Measurements from ENCODE around the gene AURKAIP1.
"Not testable (repeated sequence)": the region's sequence is repeated elsewhere in the genome, so short reads cannot be mapped to it uniquely, and the experiment has no call there.

The AURKAIP1 gene

DNA sequence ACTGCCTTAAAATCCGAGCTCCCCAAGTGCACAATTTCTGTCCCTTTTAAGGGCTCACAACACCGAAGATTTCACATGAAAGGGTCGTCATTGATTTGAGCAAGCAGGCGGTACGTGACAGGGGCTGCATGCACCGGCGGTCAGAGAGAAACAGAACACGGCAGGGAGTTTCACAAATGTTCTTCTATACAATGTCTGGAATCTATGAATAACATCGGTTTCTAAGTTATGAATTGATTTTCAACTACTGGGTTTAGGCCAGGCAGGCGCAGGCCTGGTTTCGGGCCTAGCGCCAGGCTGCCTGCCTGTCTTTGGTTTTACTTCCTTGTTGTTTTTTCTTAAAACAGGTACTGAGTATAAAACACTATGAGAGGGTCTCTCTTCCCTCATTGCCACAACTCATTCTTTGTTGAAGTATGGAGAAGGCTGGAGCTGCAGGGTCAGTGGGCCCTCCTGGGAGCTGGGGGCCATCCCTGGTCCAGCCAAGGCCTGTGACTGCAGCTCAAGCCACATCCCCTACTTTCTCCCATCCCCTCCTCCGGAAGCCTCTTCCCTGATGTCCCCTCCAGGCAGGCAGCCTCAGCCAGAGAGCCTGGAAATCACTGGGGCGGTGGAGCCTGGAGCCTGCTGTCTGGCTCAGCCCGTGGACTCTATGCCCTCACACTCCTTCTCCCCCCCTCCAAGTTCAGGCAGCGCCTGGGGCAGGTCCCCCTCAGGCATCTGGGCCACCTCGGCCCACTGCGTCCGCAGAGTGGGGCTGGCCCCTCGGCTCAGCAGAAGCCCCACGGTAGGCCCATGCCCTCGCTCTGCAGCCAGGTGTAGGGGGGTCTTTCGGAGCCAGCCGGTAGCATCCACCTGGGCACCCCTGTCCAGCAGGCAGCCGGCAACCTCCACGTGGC, 43.7 kb upstream of the AURKAIP1 start:
- no peak overlapping the region for H3K4me3 ChIP-seq (ENCODE audit: low read length)
- peaks cover 15% of the 10 kb centered on the region for H3K4me1 ChIP-seq (ENCODE audit: insufficient read depth, low read length)
- no peak overlapping the region for H3K9ac ChIP-seq (ENCODE audit: low read depth, low read length)
- H3K27ac ChIP-seq (ENCODE audit: low read length) = no peak overlapping the region
- H3K27me3 ChIP-seq (ENCODE audit: insufficient read depth, low read length) = peaks cover 12% of the 10 kb centered on the region; the same call in 1 of the 2 replicates
- no peaks in the 10 kb centered on the region for H3K9me3 ChIP-seq (ENCODE audit: insufficient read depth, low read depth, low read length)
- H3K36me3 ChIP-seq (ENCODE audit: insufficient read depth, low read depth, low read length) = no peaks in the 10 kb centered on the region

DNA sequence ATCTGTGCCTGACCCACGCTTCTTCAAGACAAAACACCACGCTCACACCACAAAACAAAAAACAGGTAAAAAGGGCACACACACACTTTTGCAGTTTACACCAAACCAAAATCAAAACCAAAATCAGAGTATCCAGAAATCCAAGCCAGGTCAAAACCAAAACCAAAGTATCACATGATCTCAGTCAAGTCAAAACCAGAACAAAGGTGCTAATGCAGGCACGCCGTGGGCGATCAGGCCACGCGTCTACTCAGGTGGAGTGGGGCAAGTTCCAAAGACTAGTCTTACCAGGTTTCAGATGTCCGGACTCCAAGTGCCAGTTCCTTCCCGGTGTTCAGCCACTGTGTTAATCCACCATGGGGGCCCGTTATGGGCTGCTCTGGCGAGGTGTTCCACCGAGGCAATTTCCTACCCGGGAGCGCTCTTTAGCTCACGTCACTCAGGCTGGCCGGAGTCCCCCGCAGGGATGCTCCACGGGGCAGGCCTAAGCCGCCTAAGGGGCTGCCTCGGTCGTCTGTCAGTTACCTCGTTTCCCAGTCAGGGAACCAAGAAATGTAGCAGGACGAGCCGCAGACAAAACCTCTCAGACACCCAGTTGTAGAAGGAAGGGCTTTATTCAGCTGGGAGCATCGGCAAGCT, 42.9 kb upstream of the AURKAIP1 start:
- peaks cover 12% of the 10 kb centered on the region; the same call in 1 of the 2 replicates for H3K27me3 ChIP-seq (ENCODE audit: insufficient read depth, low read length)
- not testable (repeated sequence) for H3K9me3 ChIP-seq (ENCODE audit: insufficient read depth, low read depth, low read length); H3K9ac ChIP-seq (ENCODE audit: low read depth, low read length); H3K27ac ChIP-seq (ENCODE audit: low read length); H3K36me3 ChIP-seq (ENCODE audit: insufficient read depth, low read depth, low read length); H3K4me3 ChIP-seq (ENCODE audit: low read length)
- peaks cover 11% of the 10 kb centered on the region for H3K4me1 ChIP-seq (ENCODE audit: insufficient read depth, low read length)

DNA sequence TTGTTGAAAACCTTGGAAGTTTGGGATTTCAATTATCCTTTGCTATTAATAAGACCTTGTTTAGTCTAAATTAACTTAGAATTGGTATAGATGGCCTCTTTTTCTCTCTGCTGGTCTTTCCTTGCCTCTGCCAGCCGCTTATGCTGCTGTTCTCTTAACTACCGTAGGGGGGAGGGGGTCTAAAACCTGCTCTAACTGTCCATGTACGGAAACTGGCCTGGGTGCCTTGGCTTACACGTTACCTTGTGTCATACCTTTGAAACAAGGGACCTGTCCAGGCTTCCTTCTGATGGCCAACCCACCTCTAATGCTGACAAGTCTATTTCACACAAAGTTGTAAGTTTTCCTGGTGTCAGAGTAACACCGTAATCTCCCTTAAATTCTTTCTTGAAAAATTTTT, 42.4 kb upstream of the AURKAIP1 start:
- not testable (repeated sequence) for H3K36me3 ChIP-seq (ENCODE audit: insufficient read depth, low read depth, low read length); H3K9me3 ChIP-seq (ENCODE audit: insufficient read depth, low read depth, low read length); H3K27ac ChIP-seq (ENCODE audit: low read length); H3K4me3 ChIP-seq (ENCODE audit: low read length); H3K4me1 ChIP-seq (ENCODE audit: insufficient read depth, low read length); H3K9ac ChIP-seq (ENCODE audit: low read depth, low read length)
- H3K27me3 ChIP-seq (ENCODE audit: insufficient read depth, low read length) = peaks cover 12% of the 10 kb centered on the region; the same call in 1 of the 2 replicates

- Histone ChIP-seq H3K9me3 (ENCODE audit: insufficient read depth, low read depth, low read length) (peaks cover 11% of the 10 kb centered on the region; the same call in 1 of the 2 replicates), H3K27ac (ENCODE audit: low read length) (no peak overlapping the region), H3K9ac (ENCODE audit: low read depth, low read length) (no peak overlapping the region), H3K27me3 (ENCODE audit: insufficient read depth, low read length) (peaks cover 12% of the 10 kb centered on the region; the same call in 1 of the 2 replicates), H3K4me3 (ENCODE audit: low read length) (no peak overlapping the region), H3K4me1 (ENCODE audit: insufficient read depth, low read length) (peaks cover under 1% of the 10 kb centered on the region; the same call in 1 of the 2 replicates), H3K36me3 (ENCODE audit: insufficient read depth, low read depth, low read length) (no peaks in the 10 kb centered on the region)
These were observed 40.7 kb upstream of the AURKAIP1 start for GRCh38 chr1:1415751-1416150.

DNA sequence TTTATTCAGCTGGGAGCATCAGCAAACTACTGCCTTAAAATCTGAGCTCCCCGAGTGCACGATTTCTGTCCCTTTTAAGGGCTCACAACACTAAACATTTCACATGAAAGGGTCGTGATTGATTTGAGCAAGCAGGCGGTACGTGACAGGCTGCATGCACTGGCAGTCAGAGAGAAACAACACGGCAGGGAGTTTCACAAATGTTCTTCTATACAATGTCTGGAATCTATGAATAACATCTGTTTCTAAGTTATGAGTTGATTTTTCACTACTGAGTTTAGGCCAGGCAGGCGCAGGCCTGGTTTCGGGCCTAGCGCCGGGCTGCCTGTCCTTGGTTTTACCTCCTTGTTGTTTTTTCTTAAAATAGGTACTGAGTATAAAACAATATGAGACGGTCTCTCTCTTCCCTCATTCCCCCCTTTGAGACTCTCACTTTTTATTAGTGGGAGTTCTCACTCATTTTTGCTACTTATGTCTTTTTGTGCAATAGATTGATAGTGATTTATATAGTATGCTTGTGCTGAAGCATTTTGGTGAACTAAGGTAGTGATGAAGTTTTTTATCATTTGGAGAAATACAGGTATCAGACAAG, 37.4 kb upstream of the AURKAIP1 start:
- H3K27ac ChIP-seq (ENCODE audit: low read length); H3K27me3 ChIP-seq (ENCODE audit: insufficient read depth, low read length); H3K9ac ChIP-seq (ENCODE audit: low read depth, low read length); H3K4me3 ChIP-seq (ENCODE audit: low read length); H3K36me3 ChIP-seq (ENCODE audit: insufficient read depth, low read depth, low read length): not testable (repeated sequence)
- Histone ChIP-seq H3K9me3 (ENCODE audit: insufficient read depth, low read depth, low read length) (peaks cover 11% of the 10 kb centered on the region; the same call in 1 of the 2 replicates), H3K4me1 (ENCODE audit: insufficient read depth, low read length) (peaks cover 12% of the 10 kb centered on the region; the same call in 1 of the 2 replicates)

GRCh38 chr1:1411626-1412025, 36.6 kb upstream of the AURKAIP1 start:
- Histone ChIP-seq H3K9me3 (ENCODE audit: insufficient read depth, low read depth, low read length) (peaks cover 11% of the 10 kb centered on the region; the same call in 1 of the 2 replicates), H3K27me3 (ENCODE audit: insufficient read depth, low read length) (no peaks in the 10 kb centered on the region), H3K27ac (ENCODE audit: low read length) (no peak overlapping the region), H3K36me3 (ENCODE audit: insufficient read depth, low read depth, low read length) (peaks cover 9% of the 10 kb centered on the region), H3K4me3 (ENCODE audit: low read length) (no peak overlapping the region), H3K4me1 (ENCODE audit: insufficient read depth, low read length) (peaks cover 12% of the 10 kb centered on the region; the same call in 1 of the 2 replicates), H3K9ac (ENCODE audit: low read depth, low read length) (no peak overlapping the region)

GRCh38 chr1:1410238-1410637, 35.2 kb upstream of the AURKAIP1 start:
- H3K4me1 ChIP-seq (ENCODE audit: insufficient read depth, low read length) = peaks cover 12% of the 10 kb centered on the region; the same call in 1 of the 2 replicates
- peak overlapping the region; percentile 47; the same call in 1 of the 2 replicates for H3K4me3 ChIP-seq (ENCODE audit: low read length)
- peak overlapping the region; percentile 98 for H3K9ac ChIP-seq (ENCODE audit: low read depth, low read length)
- not testable (repeated sequence) for H3K27me3 ChIP-seq (ENCODE audit: insufficient read depth, low read length); H3K27ac ChIP-seq (ENCODE audit: low read length)
- peaks cover 11% of the 10 kb centered on the region; the same call in 1 of the 2 replicates for H3K9me3 ChIP-seq (ENCODE audit: insufficient read depth, low read depth, low read length)
- H3K36me3 ChIP-seq (ENCODE audit: insufficient read depth, low read depth, low read length) = peaks cover 19% of the 10 kb centered on the region

- Histone ChIP-seq H3K4me3 (ENCODE audit: low read length) (peak overlapping the region; percentile 97), H3K9ac (ENCODE audit: low read depth, low read length) (peak overlapping the region; percentile 98), H3K36me3 (ENCODE audit: insufficient read depth, low read depth, low read length) (peaks cover 43% of the 10 kb centered on the region), H3K4me1 (ENCODE audit: insufficient read depth, low read length) (peaks cover 12% of the 10 kb centered on the region; the same call in 1 of the 2 replicates), H3K27me3 (ENCODE audit: insufficient read depth, low read length) (no peaks in the 10 kb centered on the region), H3K27ac (ENCODE audit: low read length) (peak overlapping the region; percentile 75), H3K9me3 (ENCODE audit: insufficient read depth, low read depth, low read length) (peaks cover 11% of the 10 kb centered on the region; the same call in 1 of the 2 replicates)
These were observed 32.8 kb upstream of the AURKAIP1 start for GRCh38 chr1:1407636-1408318.

- H3K9ac ChIP-seq (ENCODE audit: low read depth, low read length) = peak within 1 kb of the TSS; percentile 98
- H3K9me3 ChIP-seq (ENCODE audit: insufficient read depth, low read depth, low read length) = peaks cover 5% of the 10 kb centered on the region; the same call in 1 of the 2 replicates
- H3K4me3 ChIP-seq (ENCODE audit: low read length) = peak within 1 kb of the TSS; percentile 97
- no peaks in the 10 kb centered on the region for H3K27me3 ChIP-seq (ENCODE audit: insufficient read depth, low read length)
- H3K36me3 ChIP-seq (ENCODE audit: insufficient read depth, low read depth, low read length) = peaks cover 50% of the 10 kb centered on the region
- peaks cover 12% of the 10 kb centered on the region; the same call in 1 of the 2 replicates for H3K4me1 ChIP-seq (ENCODE audit: insufficient read depth, low read length)
- H3K27ac ChIP-seq (ENCODE audit: low read length) = peak within 1 kb of the TSS; percentile 75
These were observed 32.0 kb upstream of the AURKAIP1 start, which contains the start of gene MRPL20 for GRCh38 chr1:1406821-1407635. Gene MRPL20 (minus strand): TSS chr1:1407293. CDS start chr1:1407217, 76 bp downstream.

GRCh38 chr1:1406101-1406820, 31.3 kb upstream of the AURKAIP1 start:
- H3K9me3 ChIP-seq (ENCODE audit: insufficient read depth, low read depth, low read length) = no peaks in the 10 kb centered on the region
- no peaks in the 10 kb centered on the region for H3K27me3 ChIP-seq (ENCODE audit: insufficient read depth, low read length)
- peaks cover 13% of the 10 kb centered on the region for H3K4me1 ChIP-seq (ENCODE audit: insufficient read depth, low read length)
- H3K36me3 ChIP-seq (ENCODE audit: insufficient read depth, low read depth, low read length) = peaks cover 58% of the 10 kb centered on the region
- H3K27ac ChIP-seq (ENCODE audit: low read length) = peak overlapping the region; percentile 75
- H3K4me3 ChIP-seq (ENCODE audit: low read length) = peak overlapping the region; percentile 97
- H3K9ac ChIP-seq (ENCODE audit: low read depth, low read length) = peak overlapping the region; percentile 98

Measured in iPS-20b (cell line).